Cortex of kidney (tissue), 1 donor: Measurements from ENCODE around the gene BMPR1A.
"Not testable (repeated sequence)": the region's sequence is repeated elsewhere in the genome, so short reads cannot be mapped to it uniquely, and the experiment has no call there.

ENCODE experiments used
- DNase-seq: peaks from one replicate; lab custom pipeline; 2025; lab: John Stamatoyannopoulos, UW

The BMPR1A gene

DNA sequence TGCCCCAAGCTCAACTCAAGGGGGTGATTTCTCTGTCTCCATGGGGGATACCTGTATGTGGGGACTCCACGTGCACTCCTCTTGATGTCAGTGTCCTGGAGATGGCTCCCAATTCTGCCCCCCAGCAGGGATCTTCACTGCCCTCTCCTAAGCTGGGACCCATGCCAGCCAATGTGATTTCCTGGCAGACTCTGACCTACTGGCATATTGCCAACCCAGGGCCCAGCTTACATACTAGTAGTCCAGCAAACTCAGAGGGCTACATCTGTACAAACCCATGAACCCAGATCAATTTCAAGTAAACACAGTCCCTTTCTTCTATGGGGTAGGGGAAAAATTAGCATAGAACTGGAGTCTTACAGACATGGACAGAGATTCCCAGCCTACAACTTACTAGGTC is 26.2 kb upstream of the BMPR1A start:
- DNase-seq: no peak

DNA sequence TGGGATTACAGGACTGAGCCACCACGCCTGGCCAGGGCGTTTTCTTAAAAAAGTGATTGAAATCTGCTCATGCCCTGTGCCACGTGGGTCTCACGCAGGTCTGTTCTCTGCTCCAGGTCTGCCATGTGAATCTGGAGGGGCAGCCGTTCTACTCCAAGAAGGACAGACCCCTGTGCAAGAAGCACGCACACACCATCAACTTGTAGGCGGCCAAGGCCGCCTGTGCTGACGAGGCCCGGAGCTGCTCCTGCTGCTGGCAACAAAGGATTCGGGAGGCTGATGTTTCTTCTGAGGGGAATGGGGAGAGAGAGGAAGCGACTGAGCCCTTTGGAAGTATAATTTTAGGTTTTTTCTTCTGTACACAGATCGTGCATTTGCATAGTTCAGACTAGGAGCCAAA is 23.6 kb upstream of the BMPR1A start:
- DNase-seq: no peak

DNA sequence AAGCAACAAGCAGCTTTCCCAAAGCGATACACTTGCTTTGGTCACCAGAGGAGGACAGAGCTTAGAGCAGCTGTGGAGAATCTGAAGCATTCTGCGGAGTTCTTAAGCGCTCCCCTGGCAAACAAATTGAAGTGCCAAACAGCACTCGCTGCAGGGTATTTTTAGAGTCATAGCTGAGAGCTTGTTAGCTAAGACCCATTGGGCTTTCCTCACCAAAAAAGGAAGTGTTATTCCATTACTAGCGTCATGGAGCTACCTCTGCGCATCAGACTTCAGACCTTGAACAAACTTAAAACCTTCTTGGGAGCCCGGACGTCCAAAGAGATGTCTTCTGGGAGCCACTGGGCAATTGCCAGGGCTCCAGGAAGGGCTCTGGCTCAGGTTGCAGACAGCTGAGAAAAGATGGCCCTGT is 23.2 kb upstream of the BMPR1A start:
- no peak for DNase-seq

DNA sequence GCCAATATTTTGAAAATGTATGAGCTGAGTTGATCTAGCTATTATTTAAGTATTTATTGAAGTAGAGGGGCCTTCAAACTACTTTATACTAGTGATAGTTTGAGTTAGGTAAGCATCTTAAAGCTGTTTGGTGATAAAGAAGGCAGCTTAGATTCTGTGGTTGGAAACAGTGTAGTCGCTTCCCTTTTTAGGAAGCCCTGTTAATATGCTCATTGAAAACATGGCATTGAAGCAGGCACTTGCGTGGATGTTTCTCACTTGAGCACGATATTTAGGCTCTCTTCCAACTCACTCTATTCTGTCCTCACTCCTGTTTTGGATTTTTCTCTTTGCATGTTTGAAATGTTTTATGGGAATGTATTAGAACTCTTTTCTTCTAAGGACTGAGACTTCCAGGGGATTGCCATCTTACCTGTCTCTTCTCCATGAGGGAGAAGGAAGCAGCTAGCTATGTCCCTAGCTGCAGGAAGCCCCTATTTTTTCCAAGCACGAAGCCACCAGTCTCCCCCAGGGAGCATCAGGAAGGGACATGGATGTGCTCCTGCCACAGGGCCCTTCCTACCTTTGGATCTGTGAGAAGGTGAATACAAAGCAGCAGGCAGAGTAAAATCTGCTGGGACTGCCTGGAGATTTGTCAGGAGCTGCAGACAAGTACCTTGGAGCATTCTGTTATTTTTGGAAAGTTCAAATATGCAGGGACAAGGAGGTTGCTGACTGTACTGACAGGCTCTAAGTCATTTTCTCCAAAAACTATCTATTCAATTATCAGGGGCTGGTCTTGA is 22.0 kb upstream of the BMPR1A start:
- no peak for DNase-seq

DNA sequence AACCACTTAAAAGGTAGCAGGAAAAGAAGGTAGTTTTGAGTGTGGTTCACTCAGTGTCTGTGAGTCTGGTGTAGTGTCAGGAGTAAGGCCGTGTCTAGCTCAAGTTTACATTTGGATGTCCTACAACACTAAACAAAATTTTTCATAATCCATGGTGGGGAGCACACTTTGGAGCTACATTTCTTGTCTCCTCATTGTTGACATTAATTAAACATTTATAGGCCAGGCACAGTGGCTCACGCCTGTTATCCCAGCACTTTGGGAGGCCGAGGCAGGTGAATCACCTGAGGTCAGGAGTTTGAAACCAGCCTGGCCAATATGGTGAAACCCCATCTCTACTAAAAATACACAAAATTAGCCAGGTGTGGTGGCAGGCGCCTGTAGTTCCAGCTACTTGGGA is 21.1 kb upstream of the BMPR1A start:
- DNase-seq: not testable (repeated sequence)

GRCh38 chr10:86742230-86742629 is 14.2 kb upstream of the BMPR1A start:
- DNase-seq: no peak

GRCh38 chr10:86744067-86744725 is 12.2 kb upstream of the BMPR1A start:
- DNase-seq: no peak

- no peak for DNase-seq
These were observed 8.4 kb upstream of the BMPR1A start for GRCh38 chr10:86747796-86748581.

DNA sequence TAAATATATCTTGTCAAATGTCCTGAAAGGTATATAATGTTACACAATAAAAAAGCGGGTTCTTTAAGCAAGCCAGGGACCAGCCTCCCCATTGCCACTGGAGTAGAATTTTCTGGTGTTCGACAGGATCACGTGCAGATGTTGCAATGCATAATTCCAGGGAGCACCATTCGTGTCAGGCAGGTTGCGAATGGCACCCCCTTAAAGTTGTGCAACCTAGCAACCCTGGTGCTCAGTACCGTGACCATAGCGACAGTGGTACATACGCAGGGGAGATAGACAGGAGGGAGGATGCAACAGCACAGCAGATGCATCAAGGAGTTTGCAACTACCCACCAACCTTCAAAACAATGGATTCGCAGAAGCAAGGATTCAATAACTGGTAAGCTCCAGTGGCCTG is 6.6 kb upstream of the BMPR1A start:
- DNase-seq: no peak

DNA sequence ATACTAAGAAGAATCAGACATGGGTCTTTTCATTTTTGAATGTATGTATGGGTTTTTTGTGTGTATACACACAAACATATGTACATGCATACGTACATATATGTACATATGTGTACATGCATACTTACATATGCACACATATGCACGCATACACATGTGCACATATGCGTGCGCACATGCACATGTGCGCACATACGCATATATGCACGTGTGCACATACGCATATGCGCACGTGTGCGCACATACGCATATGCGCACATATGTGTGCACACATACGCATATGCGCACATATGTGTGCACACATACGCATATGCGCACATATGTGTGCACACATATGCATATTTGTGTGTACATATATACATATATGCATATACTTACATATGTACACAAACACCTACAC is 4.9 kb upstream of the BMPR1A start:
- DNase-seq: no peak

GRCh38 chr10:86752311-86752710 is 4.1 kb upstream of the BMPR1A start:
- DNase-seq: no peak

DNA sequence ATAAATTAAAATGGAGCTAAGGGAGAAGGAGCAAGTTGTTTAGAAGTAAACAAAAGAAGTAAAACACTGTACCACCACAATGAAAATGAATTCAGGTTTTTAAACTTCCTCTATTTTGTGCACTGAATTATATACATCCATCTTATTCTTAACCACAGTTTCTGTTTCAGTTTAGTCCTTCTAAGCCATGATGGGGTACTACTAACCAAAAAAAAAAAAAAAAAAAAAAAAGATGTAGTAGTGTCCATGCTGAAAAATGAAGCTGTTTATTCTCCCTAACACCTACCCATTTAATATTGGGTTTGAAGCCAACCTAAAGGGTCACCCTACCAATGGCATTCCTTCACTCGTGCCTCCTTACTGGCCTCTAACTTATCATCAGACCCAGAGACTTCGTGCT is 3.4 kb upstream of the BMPR1A start:
- no peak for DNase-seq

DNA sequence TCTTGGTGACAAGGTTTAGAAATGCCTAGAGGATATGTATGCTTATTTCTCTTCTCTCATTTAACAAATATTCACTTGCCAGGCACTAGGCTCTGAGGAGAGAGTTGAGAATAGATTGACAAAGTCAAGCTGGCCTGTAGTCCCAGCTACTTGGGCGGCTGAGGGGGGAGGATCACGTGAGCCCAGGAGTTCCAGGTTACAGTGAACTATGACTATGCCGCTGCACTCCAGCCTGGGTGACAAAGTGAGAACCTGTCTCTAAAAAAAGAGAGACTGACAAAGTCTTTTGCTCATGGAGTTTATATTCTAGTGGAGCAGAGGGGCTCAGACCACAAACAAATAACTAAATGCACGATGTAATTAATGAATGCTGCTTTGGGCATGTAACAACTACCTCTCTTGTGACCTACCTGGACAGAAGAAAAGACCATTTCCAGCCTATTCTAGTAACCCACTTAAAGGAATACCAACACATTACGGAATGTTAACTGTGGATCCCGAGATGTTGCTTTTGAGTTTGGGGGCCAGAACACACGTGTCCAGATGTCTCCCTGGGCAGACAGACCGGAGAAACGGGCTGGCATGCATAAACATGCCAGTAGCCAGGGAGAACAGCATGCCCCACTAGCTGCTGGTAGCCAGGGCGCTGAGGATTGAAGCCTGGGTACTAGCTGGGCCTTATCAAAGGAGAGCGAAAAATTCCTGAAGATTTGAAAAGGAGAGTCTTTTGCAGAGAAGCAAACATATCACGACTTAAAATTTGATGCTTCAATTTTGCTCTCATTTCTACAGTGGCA is 2.6 kb upstream of the BMPR1A start:
- DNase-seq: no peak

- no peak for DNase-seq
These were observed 1.0 kb upstream of the BMPR1A start for GRCh38 chr10:86755454-86755739.

DNA sequence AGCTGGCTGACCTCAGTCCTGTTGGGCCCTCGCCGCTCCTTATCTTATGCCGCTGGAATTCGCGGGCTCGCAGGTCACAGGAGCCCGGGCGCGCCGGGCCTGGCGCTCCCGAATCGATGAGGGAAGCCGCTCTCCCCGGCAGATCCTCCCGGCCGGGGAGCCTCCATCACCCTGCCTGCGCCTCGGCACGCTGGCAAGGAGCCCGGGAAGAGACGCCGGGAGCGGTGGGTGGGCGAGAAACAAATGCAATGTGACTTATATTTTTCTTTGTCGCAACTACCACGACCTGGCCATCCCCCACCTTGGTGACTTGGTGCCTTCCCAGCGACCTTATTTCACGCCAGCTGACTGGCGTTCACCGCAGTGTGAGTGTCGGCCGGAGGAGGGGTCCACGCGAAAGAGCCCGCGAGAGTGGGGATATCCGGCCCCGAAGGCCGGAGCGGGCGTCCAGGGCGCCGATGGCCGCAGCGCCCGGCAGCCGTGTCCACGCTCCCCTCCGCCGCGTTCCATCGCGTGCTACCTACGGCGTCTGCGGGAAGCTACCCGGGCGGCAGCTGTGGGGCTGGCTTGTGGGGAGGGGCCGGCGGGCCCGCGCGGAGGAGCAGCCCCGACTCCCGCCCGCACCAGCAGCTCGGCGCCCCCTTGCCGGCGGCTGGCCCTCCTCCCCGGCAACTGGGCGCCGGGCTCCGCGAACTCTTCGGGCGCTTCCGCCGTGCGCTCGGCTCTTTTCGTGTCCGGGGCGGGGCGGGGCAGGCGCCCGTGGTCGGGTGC is 494 bp upstream of the BMPR1A start:
- peak; percentile 94 for DNase-seq

DNA sequence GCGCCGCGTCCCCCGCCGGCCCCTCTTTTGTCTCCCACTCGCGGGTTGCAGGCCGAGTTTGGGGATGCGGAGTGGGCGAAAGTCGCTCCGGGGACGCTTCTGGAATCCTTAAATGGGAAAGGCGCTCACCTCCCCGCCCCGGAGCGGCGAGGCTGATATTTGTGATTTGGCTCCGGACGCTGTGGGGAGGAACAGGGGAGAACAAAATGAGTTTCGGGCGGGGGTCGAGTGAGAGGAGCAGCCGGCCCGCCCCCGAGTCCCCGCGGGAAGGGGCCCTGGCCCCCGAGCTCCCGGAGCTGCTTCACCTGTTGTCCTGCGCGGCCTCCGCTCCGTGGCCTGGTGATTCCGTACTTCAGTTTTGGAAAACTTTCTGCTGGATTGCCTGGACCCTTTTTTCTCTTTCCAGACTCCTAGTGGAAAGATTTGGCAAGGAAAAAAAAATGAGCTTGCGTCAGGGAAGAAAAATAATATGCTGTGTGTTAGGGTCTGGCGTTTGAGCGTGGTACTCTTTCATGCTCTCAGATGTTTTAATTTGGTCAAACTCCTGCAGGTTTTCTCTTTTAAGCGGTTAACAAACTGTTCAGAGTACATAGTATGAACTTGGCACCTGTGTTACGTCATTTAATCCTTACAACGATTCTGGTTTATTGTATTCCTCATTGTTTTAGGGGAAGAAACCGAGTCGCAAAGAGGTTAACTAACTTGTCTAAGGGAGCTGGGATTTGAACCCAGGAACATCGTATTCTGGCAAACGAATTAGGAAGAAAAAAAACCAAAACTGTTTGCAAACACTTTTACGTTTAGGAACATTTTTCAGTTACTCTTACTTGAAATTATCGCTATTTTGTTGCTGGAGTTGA is 924 bp downstream of the BMPR1A start:
- DNase-seq: no peak

GRCh38 chr10:86758189-86759072 is 2.0 kb downstream of the BMPR1A start:
- DNase-seq: no peak

GRCh38 chr10:86759073-86759672 is 2.8 kb downstream of the BMPR1A start:
- DNase-seq: no peak

- no peak for DNase-seq
These were observed 7.0 kb downstream of the BMPR1A start for GRCh38 chr10:86763404-86763803.
